Esophagus muscularis mucosa (tissue), 4 donors: Measurements from ENCODE around the gene RASL12.

Source experiments
- CTCF ChIP-seq, 3 experiments: fragments of 200-600 bp in 2 of 3; fragments of 450-650 bp in 1 of 3; sonication (generic) in 2 of 3; IDR thresholded peaks; one replicate each; pipeline ENCODE4 v1.5.1; 2017 to 2019; ENCODE audit warnings: antibody characterized with exemption in 3 of 3, mild to moderate bottlenecking in 2 of 3, moderate library complexity in 1 of 3
- EP300 ChIP-seq: sonication (generic); formaldehyde crosslinking; IDR thresholded peaks from one replicate; pipeline ENCODE4 v1.6.1; 2017; ENCODE audit warnings: antibody characterized with exemption
- POLR2A ChIP-seq: fragments of 450-650 bp; IDR thresholded peaks from one replicate; pipeline ENCODE4 v1.6.1; 2017; ENCODE audit warnings: antibody characterized with exemption, moderate library complexity, mild to moderate bottlenecking, low read depth
- POLR2AphosphoS5 ChIP-seq, 2 donors: sonication (generic); formaldehyde crosslinking; IDR thresholded peaks; one replicate each; pipeline ENCODE4 v1.6.1; 2017; ENCODE audit warnings: antibody characterized with exemption in 2 of 2

- TF ChIP-seq CTCF (IDR thresholded peaks at IDR 0.05) (no peak), POLR2A (no peak), POLR2AphosphoS5 (IDR thresholded peaks at IDR 0.05) (no peak), EP300 (no peak)
Observed at GRCh38 chr15:65081758-65082157, 14.0 kb upstream of the RASL12 start.
